Activated CD4-positive, alpha-beta T cell treated with anti-CD3 and anti-CD28 coated beads for 36 hours (primary cell): Measurements from ENCODE around the gene GLDN. TPM values are rescaled to one million over a fixed set of nuclear protein-coding genes. Genes with fewer than 3 reads are reported as not detected.

Source experiments
- ATAC-seq: fragments of 200-7000 bp; cut with Tn5 transposase; one replicate; pipeline ENCODE4 v1.10.0; 2021; ENCODE audit warnings: mild to moderate bottlenecking, moderate library complexity
- CTCF ChIA-PET: fragments of 350-600 bp; sonication (Branson Sonifier 250); formaldehyde crosslinking; loops from one replicate; lab custom pipeline; 2021; ENCODE audit warnings: antibody characterized with exemption; lab: Charles Lee
- POLR2A ChIA-PET: fragments of 350-600 bp; sonication (Branson Sonifier 250); formaldehyde crosslinking; loops from one replicate; lab custom pipeline; 2021; ENCODE audit warnings: antibody characterized with exemption, inconsistent platforms; lab: Charles Lee
- DNase-seq: peaks from one replicate; pipeline ENCODE4 v3.0.0-alpha.2; 2020
- H3K27ac Mint-ChIP-seq: one replicate; pipeline ENCODE4 v1.8.0; 2021; ENCODE audit warnings: mixed read lengths
- H3K27me3 Mint-ChIP-seq: one replicate; pipeline ENCODE4 v1.8.0; 2021; ENCODE audit warnings: mixed read lengths
- H3K36me3 Mint-ChIP-seq: one replicate; pipeline ENCODE4 v1.8.0; 2021; ENCODE audit warnings: low read depth, mixed read lengths
- H3K4me1 Mint-ChIP-seq: one replicate; pipeline ENCODE4 v1.8.0; 2021; ENCODE audit warnings: mixed read lengths
- H3K4me3 Mint-ChIP-seq: one replicate; pipeline ENCODE4 v1.8.0; 2021; ENCODE audit warnings: mild to moderate bottlenecking, moderate library complexity, mixed read lengths
- H3K9me3 Mint-ChIP-seq: one replicate; pipeline ENCODE4 v1.8.0; 2021; ENCODE audit warnings: low read depth, mixed read lengths
- intact Hi-C, 2 experiments: fragments of 100-400 bp; cut with DNase I in 1 of 2; cut with micrococcal nuclease in 1 of 2; formaldehyde crosslinking; loops; one replicate each; pipeline versions ENCODE4 v1.14.2 to v1.15.1; 2022 to 2024; cut with DNase I, micrococcal nuclease
- total RNA-seq, 2 experiments: library from RNA; stranded (reverse); gene quantifications; one replicate each; pipeline ENCODE4 v1.2.3, GENCODE V29; 2021

Gene GLDN
- not detected for total RNA-seq

- Mint-ChIP-seq H3K4me3 (no peak within 1 kb of the TSS), H3K36me3 (no peaks in the 10 kb centered on the region), H3K4me1 (no peaks in the 10 kb centered on the region), H3K27me3 (peaks cover 10% of the 10 kb centered on the region), H3K27ac (no peak within 1 kb of the TSS), H3K9me3 (no peaks in the 10 kb centered on the region)
- POLR2A ChIA-PET = no interaction called here
- no peak for DNase-seq
- CTCF ChIA-PET = interaction anchor here (0.6 to 1.2 kb wide), 2 partner anchors 11 to 184 kb away, joined by 3 read pairs; no protein-coding TSS in a partner anchor
- intact Hi-C loops = no loop called here
- no peak for ATAC-seq
These were observed at the start of gene GLDN for GRCh38 chr15:51341366-51342226. TSS of gene GLDN (plus strand) at chr15:51341655. CDS start at chr15:51341685, 30 bp downstream.

- ChIA-PET POLR2A (no interaction called here), CTCF (interaction anchor here (1.1 to 1.2 kb wide), 2 partner anchors 15 to 135 kb away, joined by 3 read pairs; no protein-coding TSS in a partner anchor)
- H3K4me1 Mint-ChIP-seq = no peaks in the 10 kb centered on the region
- no peak for DNase-seq
- H3K27ac Mint-ChIP-seq = no peak overlapping the region
- no peaks in the 10 kb centered on the region for H3K9me3 Mint-ChIP-seq
- peaks cover 6% of the 10 kb centered on the region for H3K27me3 Mint-ChIP-seq
- H3K36me3 Mint-ChIP-seq = no peaks in the 10 kb centered on the region
- intact Hi-C loops = no loop called here
- no peak for ATAC-seq
- H3K4me3 Mint-ChIP-seq = no peak overlapping the region
These were observed 42.8 kb upstream of the GLDN start for GRCh38 chr15:51298620-51299019.

GRCh38 chr15:51299187-51300015 is 42.1 kb upstream of the GLDN start:
- ChIA-PET POLR2A (no interaction called here), CTCF (interaction anchor here (1.2 kb wide), 1 partner anchor 15 kb away, joined by 3 read pairs; no protein-coding TSS in a partner anchor)
- Mint-ChIP-seq H3K9me3 (no peaks in the 10 kb centered on the region), H3K27me3 (peaks cover 9% of the 10 kb centered on the region), H3K4me3 (no peak overlapping the region), H3K27ac (no peak overlapping the region), H3K36me3 (no peaks in the 10 kb centered on the region), H3K4me1 (no peaks in the 10 kb centered on the region)
- intact Hi-C loops = no loop called here
- no peak for ATAC-seq
- DNase-seq = no peak

- CTCF ChIA-PET = interaction anchor here (0.6 kb wide), 1 partner anchor 19 kb away, joined by 3 read pairs; no protein-coding TSS in a partner anchor
- H3K9me3 Mint-ChIP-seq = no peaks in the 10 kb centered on the region
- intact Hi-C loops = no loop called here
- no peaks in the 10 kb centered on the region for H3K36me3 Mint-ChIP-seq
- POLR2A ChIA-PET = no interaction called here
- H3K4me3 Mint-ChIP-seq = no peak overlapping the region
- H3K4me1 Mint-ChIP-seq = no peaks in the 10 kb centered on the region
- no peak for ATAC-seq
- no peak for DNase-seq
- no peak overlapping the region for H3K27ac Mint-ChIP-seq
- H3K27me3 Mint-ChIP-seq = peaks cover 15% of the 10 kb centered on the region
These were observed 39.0 kb upstream of the GLDN start for GRCh38 chr15:51302480-51302879.

GRCh38 chr15:51303462-51303980 is 37.9 kb upstream of the GLDN start:
- ATAC-seq (no peak), DNase-seq (no peak)
- ChIA-PET CTCF (no interaction called here), POLR2A (no interaction called here)
- intact Hi-C loops = no loop called here
- Mint-ChIP-seq H3K4me1 (no peaks in the 10 kb centered on the region), H3K27ac (no peak overlapping the region), H3K9me3 (no peaks in the 10 kb centered on the region), H3K27me3 (peaks cover 15% of the 10 kb centered on the region), H3K36me3 (no peaks in the 10 kb centered on the region), H3K4me3 (no peak overlapping the region)

- intact Hi-C loops = no loop called here
- ATAC-seq = no peak
- CTCF ChIA-PET = no interaction called here
- Mint-ChIP-seq H3K27me3 (peaks cover 11% of the 10 kb centered on the region), H3K27ac (no peak overlapping the region), H3K4me3 (no peak overlapping the region), H3K4me1 (no peaks in the 10 kb centered on the region), H3K9me3 (no peaks in the 10 kb centered on the region), H3K36me3 (no peaks in the 10 kb centered on the region)
- no peak for DNase-seq
- POLR2A ChIA-PET = no interaction called here
These were observed 34.1 kb upstream of the GLDN start for GRCh38 chr15:51307325-51307724.

- peaks cover 11% of the 10 kb centered on the region for H3K27me3 Mint-ChIP-seq
- H3K27ac Mint-ChIP-seq = no peak overlapping the region
- CTCF ChIA-PET = no interaction called here
- H3K36me3 Mint-ChIP-seq = no peaks in the 10 kb centered on the region
- no peak overlapping the region for H3K4me3 Mint-ChIP-seq
- no peaks in the 10 kb centered on the region for H3K9me3 Mint-ChIP-seq
- intact Hi-C loops = no loop called here
- H3K4me1 Mint-ChIP-seq = no peaks in the 10 kb centered on the region
- POLR2A ChIA-PET = no interaction called here
- ATAC-seq (no peak), DNase-seq (no peak)
These were observed 33.6 kb upstream of the GLDN start for GRCh38 chr15:51307811-51308210.

GRCh38 chr15:51310064-51310463 is 31.4 kb upstream of the GLDN start:
- H3K4me1 Mint-ChIP-seq = no peaks in the 10 kb centered on the region
- H3K4me3 Mint-ChIP-seq = no peak overlapping the region
- DNase-seq (no peak), ATAC-seq (no peak)
- peaks cover 5% of the 10 kb centered on the region for H3K27me3 Mint-ChIP-seq
- POLR2A ChIA-PET = no interaction called here
- H3K36me3 Mint-ChIP-seq = no peaks in the 10 kb centered on the region
- intact Hi-C loops = no loop called here
- no peaks in the 10 kb centered on the region for H3K9me3 Mint-ChIP-seq
- CTCF ChIA-PET = interaction anchor here (0.6 kb wide), 1 partner anchor 515 kb away, joined by 3 read pairs; no protein-coding TSS in a partner anchor
- H3K27ac Mint-ChIP-seq = no peak overlapping the region

- Mint-ChIP-seq H3K4me3 (no peak overlapping the region), H3K4me1 (no peaks in the 10 kb centered on the region), H3K27me3 (peaks cover 3% of the 10 kb centered on the region), H3K36me3 (no peaks in the 10 kb centered on the region), H3K9me3 (no peaks in the 10 kb centered on the region), H3K27ac (no peak overlapping the region)
- no peak for ATAC-seq
- ChIA-PET CTCF (interaction anchor here (3.2 kb wide), 1 partner anchor 149 kb away, joined by 6 read pairs; no protein-coding TSS in a partner anchor), POLR2A (no interaction called here)
- DNase-seq = no peak
- intact Hi-C loops = no loop called here
These were observed 29.9 kb upstream of the GLDN start for GRCh38 chr15:51311510-51311909.

GRCh38 chr15:51312166-51313073 is 29.0 kb upstream of the GLDN start:
- intact Hi-C loops = no loop called here
- ATAC-seq (no peak), DNase-seq (no peak)
- Mint-ChIP-seq H3K9me3 (no peaks in the 10 kb centered on the region), H3K36me3 (no peaks in the 10 kb centered on the region), H3K4me3 (no peak overlapping the region), H3K27me3 (no peaks in the 10 kb centered on the region), H3K27ac (no peak overlapping the region), H3K4me1 (no peaks in the 10 kb centered on the region)
- CTCF ChIA-PET = interaction anchor here (0.7 to 3.2 kb wide), 3 partner anchors 9 to 150 kb away, joined by 3 to 6 read pairs (median 3); no protein-coding TSS in a partner anchor
- POLR2A ChIA-PET = no interaction called here
